Calu3 (cell line): ENCODE data around the gene RIMBP2. TPM values are rescaled to one million over a fixed set of nuclear protein-coding genes. Genes with fewer than 3 reads are reported as not detected.

Experiments
- BruUV-seq: library from RNA; stranded (reverse); fragments of 400-500 nt; replicated peaks from 2 replicates; lab custom pipeline; 2021; lab: Mats Ljungman, UMichigan
- CTCF ChIA-PET: fragments of 300-600 bp; sonication (Branson Sonifier 250); formaldehyde crosslinking; loops from one replicate; lab custom pipeline; 2022; ENCODE audit warnings: antibody characterized with exemption; lab: Charles Lee
- DNase-seq: peaks from one replicate; pipeline ENCODE4 v3.0.0; 2022
- H3K27ac Mint-ChIP-seq: one replicate; pipeline ENCODE4 v1.8.0; 2022; ENCODE audit warnings: mixed read lengths; ENCODE audit not compliant: unreplicated experiment
- H3K27me3 Mint-ChIP-seq: one replicate; pipeline ENCODE4 v1.8.0; 2022; ENCODE audit warnings: mixed read lengths; ENCODE audit not compliant: unreplicated experiment
- H3K36me3 Mint-ChIP-seq: one replicate; pipeline ENCODE4 v1.8.0; 2022; ENCODE audit warnings: mild to moderate bottlenecking, moderate library complexity, mixed read lengths; ENCODE audit not compliant: insufficient read depth, unreplicated experiment
- H3K4me1 Mint-ChIP-seq: one replicate; pipeline ENCODE4 v1.8.0; 2022; ENCODE audit warnings: mild to moderate bottlenecking, low read depth, mixed read lengths; ENCODE audit not compliant: unreplicated experiment
- H3K4me3 Mint-ChIP-seq: one replicate; pipeline ENCODE4 v1.8.0; 2022; ENCODE audit warnings: mild to moderate bottlenecking, low read depth, moderate library complexity, mixed read lengths; ENCODE audit not compliant: unreplicated experiment
- H3K9me3 Mint-ChIP-seq: one replicate; pipeline ENCODE4 v1.8.0; 2022; ENCODE audit warnings: low read depth, mixed read lengths; ENCODE audit not compliant: unreplicated experiment
- intact Hi-C: fragments of 100-400 bp; cut with micrococcal nuclease; formaldehyde crosslinking; loops from one replicate; pipeline ENCODE4 v1.10.0; 2022; ENCODE audit not compliant: unreplicated experiment
- total RNA-seq: library from RNA; stranded (reverse); gene quantifications from 2 replicates; pipeline ENCODE4 v1.2.3, GENCODE V29; 2022
- TF ChIP-seq, protein P1 (sequence below): fragments of 200-600 bp; IDR thresholded peaks from one replicate; pipeline ENCODE4 v1.8.0; 2022; ENCODE audit warnings: antibody characterized with exemption; ENCODE audit not compliant: unreplicated experiment

RIMBP2 gene
- total RNA-seq, 1 experiment from 2014 or later: 6.1 TPM

DNA sequence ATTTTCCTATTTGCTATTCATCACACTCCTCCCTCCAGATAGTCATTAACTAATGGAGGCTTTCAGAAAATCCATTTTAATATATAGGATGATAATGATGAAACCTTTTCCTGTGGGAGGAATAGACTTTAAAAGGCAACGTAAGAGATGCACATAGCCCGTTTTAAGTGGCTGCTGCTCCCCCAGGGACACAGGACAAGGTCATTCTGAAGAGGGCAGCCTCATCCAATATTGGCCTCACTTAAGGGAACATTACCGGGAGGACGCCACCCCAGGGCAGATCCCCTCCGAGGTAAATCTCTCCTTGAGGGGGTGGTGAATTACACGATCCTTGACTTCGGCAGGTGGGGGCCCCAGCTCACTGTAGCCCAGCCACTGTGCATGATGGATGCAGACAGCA lies 246.5 kb downstream of the RIMBP2 start:
- no TSS peak for BruUV-seq
- H3K4me3 Mint-ChIP-seq: no peak overlapping the region
- intact Hi-C loops: no loop called here
- H3K4me1 Mint-ChIP-seq: no peaks in the 10 kb centered on the region
- CTCF ChIA-PET: no interaction called here
- peaks cover 14% of the 10 kb centered on the region for H3K9me3 Mint-ChIP-seq
- TF ChIP-seq, protein P1, sequence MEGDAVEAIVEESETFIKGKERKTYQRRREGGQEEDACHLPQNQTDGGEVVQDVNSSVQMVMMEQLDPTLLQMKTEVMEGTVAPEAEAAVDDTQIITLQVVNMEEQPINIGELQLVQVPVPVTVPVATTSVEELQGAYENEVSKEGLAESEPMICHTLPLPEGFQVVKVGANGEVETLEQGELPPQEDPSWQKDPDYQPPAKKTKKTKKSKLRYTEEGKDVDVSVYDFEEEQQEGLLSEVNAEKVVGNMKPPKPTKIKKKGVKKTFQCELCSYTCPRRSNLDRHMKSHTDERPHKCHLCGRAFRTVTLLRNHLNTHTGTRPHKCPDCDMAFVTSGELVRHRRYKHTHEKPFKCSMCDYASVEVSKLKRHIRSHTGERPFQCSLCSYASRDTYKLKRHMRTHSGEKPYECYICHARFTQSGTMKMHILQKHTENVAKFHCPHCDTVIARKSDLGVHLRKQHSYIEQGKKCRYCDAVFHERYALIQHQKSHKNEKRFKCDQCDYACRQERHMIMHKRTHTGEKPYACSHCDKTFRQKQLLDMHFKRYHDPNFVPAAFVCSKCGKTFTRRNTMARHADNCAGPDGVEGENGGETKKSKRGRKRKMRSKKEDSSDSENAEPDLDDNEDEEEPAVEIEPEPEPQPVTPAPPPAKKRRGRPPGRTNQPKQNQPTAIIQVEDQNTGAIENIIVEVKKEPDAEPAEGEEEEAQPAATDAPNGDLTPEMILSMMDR: no peak
- no peak overlapping the region for H3K27ac Mint-ChIP-seq
- no peaks in the 10 kb centered on the region for H3K27me3 Mint-ChIP-seq
- no peaks in the 10 kb centered on the region for H3K36me3 Mint-ChIP-seq
- no peak for DNase-seq

DNA sequence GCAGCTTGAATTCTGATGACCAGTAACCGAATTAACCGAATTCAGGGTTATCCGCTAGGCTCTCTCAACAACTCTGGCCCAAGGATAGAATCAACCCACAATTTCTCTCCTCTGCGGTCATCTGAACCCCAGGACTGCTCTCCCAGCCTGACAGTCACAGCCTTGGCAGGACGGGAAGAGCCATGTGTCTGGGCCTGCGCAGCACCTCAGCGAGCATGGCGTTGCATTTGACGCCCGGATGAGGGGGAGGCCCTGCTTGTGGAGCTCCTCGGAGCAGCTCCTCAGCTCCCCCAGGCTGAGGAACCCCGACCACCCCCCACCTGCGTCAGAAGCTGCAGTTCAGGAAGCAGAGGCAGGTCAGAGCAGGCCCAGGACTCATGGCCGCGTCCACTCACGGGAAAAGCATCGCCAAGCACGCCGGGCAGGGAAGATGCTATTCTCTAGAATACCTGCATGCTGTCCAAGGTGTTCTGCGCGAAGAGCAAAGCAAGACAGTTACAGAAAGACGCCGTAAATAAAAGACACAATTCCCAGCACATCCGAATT lies 247.3 kb downstream of the RIMBP2 start:
- no peaks in the 10 kb centered on the region for H3K27me3 Mint-ChIP-seq
- peaks cover 17% of the 10 kb centered on the region for H3K9me3 Mint-ChIP-seq
- intact Hi-C loops: no loop called here
- TF ChIP-seq, protein P1: no peak
- no peaks in the 10 kb centered on the region for H3K4me1 Mint-ChIP-seq
- no peak overlapping the region for H3K4me3 Mint-ChIP-seq
- H3K27ac Mint-ChIP-seq: no peak overlapping the region
- DNase-seq: no peak
- no peaks in the 10 kb centered on the region for H3K36me3 Mint-ChIP-seq
- CTCF ChIA-PET: no interaction called here
- no TSS peak for BruUV-seq

DNA sequence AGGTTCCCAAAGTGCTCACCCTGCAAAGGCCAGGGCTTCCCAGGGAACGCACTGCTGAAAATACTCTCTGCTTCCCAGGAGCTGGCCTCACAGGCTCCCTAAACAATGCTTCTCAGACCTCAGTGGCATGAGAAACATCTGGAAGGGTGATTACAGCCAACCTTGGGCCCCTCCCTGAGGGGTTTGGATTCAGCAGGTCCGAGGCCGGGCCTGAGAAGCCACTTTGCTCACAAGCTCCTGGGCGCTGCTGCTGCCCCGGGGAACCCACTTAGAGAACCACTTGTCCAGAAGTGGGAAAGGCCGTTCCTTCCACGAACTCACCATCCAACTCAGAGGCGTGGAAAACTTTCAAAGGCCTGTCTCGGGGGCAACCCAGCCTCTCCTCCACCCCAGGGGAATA lies 247.9 kb downstream of the RIMBP2 start:
- H3K9me3 Mint-ChIP-seq: peaks cover 17% of the 10 kb centered on the region
- TF ChIP-seq, protein P1: no peak
- H3K27me3 Mint-ChIP-seq: no peaks in the 10 kb centered on the region
- H3K27ac Mint-ChIP-seq: no peak overlapping the region
- DNase-seq: no peak
- CTCF ChIA-PET: no interaction called here
- H3K4me1 Mint-ChIP-seq: no peaks in the 10 kb centered on the region
- intact Hi-C loops: no loop called here
- H3K36me3 Mint-ChIP-seq: no peaks in the 10 kb centered on the region
- H3K4me3 Mint-ChIP-seq: no peak overlapping the region
- no TSS peak for BruUV-seq

DNA sequence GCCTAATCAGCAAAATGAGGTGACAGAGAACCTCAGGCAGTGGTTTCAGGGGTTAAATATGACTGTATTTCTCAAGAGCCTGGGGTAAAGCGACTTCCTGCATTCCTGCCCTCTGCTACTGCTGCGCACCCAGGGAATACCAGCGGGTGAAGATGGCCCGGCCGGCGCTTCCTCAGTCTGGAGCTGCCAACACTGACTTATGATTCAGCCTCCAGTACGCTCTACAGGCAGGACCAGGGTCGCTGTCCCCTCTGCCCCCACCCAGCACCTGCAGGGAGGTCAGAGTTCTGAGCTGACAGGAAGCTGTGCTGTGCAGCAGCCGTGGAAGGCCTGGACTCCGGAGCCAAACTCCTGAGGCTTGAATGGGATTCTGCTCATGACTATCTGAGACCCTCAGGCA lies 250.5 kb downstream of the RIMBP2 start:
- H3K27me3 Mint-ChIP-seq: no peaks in the 10 kb centered on the region
- DNase-seq: no peak
- no peaks in the 10 kb centered on the region for H3K36me3 Mint-ChIP-seq
- CTCF ChIA-PET: no interaction called here
- intact Hi-C loops: no loop called here
- peaks cover 19% of the 10 kb centered on the region for H3K9me3 Mint-ChIP-seq
- H3K4me1 Mint-ChIP-seq: no peaks in the 10 kb centered on the region
- TF ChIP-seq, protein P1: no peak
- no peak overlapping the region for H3K4me3 Mint-ChIP-seq
- H3K27ac Mint-ChIP-seq: no peak overlapping the region
- BruUV-seq: no TSS peak
